ENCODE measurements around the gene ACAP1. TPM values are rescaled to one million over a fixed set of nuclear protein-coding genes. Genes with fewer than 3 reads are reported as not detected.

The ACAP1 gene, protein sequence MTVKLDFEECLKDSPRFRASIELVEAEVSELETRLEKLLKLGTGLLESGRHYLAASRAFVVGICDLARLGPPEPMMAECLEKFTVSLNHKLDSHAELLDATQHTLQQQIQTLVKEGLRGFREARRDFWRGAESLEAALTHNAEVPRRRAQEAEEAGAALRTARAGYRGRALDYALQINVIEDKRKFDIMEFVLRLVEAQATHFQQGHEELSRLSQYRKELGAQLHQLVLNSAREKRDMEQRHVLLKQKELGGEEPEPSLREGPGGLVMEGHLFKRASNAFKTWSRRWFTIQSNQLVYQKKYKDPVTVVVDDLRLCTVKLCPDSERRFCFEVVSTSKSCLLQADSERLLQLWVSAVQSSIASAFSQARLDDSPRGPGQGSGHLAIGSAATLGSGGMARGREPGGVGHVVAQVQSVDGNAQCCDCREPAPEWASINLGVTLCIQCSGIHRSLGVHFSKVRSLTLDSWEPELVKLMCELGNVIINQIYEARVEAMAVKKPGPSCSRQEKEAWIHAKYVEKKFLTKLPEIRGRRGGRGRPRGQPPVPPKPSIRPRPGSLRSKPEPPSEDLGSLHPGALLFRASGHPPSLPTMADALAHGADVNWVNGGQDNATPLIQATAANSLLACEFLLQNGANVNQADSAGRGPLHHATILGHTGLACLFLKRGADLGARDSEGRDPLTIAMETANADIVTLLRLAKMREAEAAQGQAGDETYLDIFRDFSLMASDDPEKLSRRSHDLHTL
- 2.1 and 3.9 TPM in 2 replicates for total RNA-seq
- polyA plus RNA-seq, result 0.06 and 0.40 TPM in 2 replicates
- polyA plus RNA-seq (2012), result 3.7 and 4.6 TPM in 2 replicates
- 4.8 TPM in 1 of 2 replicates, not detected in the other for polyA minus RNA-seq (ENCODE audit: low replicate concordance)

DNA sequence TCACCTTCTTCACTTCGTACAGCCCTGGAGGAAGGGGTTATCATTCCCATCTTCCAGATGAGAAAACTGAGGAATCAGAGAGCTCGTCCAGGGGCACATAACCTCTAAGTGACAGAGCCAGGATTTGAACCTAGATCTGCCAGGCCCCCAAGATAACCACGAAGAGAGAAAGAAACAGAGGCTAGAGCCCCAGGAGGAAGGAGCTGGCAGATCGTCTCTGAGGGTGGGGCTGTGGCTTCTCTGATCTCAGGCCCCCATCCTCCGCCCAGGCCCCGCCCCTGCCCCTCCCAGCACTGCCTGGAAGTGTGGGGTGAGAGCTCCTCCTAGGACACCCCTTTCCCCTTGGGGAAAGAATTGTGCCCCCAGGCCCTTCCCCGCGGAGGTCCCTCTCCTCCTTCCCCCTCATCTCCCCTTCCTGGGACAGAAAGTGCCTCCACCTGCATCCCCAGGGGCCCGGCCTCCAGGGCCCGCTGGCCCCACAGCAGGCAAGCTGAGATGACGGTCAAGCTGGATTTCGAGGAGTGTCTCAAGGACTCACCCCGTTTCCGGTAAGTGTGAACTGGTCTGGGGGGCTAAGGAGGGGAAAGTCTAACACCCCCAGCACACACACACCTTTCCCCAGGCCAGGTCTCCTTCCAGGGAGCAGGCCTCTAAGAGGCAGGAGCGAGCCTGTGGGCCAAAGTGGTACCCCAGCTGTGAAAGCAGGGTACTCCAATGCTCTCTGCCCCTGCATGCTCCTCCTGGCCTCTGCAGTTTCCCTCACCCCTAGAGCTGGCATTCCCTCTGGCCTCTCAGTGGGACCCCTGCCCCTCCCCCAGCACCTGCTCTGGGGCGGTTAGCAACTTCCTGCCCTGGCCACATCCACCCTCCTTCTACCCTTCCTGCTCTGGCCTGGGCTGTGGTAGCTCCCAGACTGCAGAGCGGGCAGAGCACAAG, at the start of gene ACAP1:
TSS of gene ACAP1 (plus strand) at position 290 of the 936 bp plus-strand sequence. CDS start at position 496, 206 bp downstream.
- DNase-seq (ENCODE audit: low read depth in 2 of 2), result no peak
- H3K27ac ChIP-seq (ENCODE audit: insufficient read depth, low read length), result no peak within 1 kb of the TSS
- H3K79me2 ChIP-seq (ENCODE audit: control insufficient read depth, insufficient read depth, low read length), result no peaks in the 10 kb centered on the region
- TF ChIP-seq, protein P1, sequence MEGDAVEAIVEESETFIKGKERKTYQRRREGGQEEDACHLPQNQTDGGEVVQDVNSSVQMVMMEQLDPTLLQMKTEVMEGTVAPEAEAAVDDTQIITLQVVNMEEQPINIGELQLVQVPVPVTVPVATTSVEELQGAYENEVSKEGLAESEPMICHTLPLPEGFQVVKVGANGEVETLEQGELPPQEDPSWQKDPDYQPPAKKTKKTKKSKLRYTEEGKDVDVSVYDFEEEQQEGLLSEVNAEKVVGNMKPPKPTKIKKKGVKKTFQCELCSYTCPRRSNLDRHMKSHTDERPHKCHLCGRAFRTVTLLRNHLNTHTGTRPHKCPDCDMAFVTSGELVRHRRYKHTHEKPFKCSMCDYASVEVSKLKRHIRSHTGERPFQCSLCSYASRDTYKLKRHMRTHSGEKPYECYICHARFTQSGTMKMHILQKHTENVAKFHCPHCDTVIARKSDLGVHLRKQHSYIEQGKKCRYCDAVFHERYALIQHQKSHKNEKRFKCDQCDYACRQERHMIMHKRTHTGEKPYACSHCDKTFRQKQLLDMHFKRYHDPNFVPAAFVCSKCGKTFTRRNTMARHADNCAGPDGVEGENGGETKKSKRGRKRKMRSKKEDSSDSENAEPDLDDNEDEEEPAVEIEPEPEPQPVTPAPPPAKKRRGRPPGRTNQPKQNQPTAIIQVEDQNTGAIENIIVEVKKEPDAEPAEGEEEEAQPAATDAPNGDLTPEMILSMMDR (conservative IDR thresholded peaks at IDR 0.05 in 1 of 2, IDR thresholded peaks at IDR 0.05 in 1 of 2; ENCODE audit: low read depth in 1 of 2, low read length in 2 of 2), result no peak
- TF ChIP-seq EZH2 (IDR thresholded peaks at IDR 0.05; ENCODE audit: low read length, missing control alignments), result no peak
- H3K4me1 ChIP-seq (ENCODE audit: control insufficient read depth, extremely low read depth, insufficient read depth, low read length), result no peaks in the 10 kb centered on the region
- no peak within 1 kb of the TSS for H3K4me3 ChIP-seq (replicated peaks in 1 of 4; ENCODE audit: control extremely low read depth in 1 of 4, insufficient read depth in 1 of 4, low read depth in 3 of 4, low read length in 4 of 4)
- H3K9me3 ChIP-seq (ENCODE audit: control insufficient read depth, insufficient read depth, low read depth, low read length), result no peaks in the 10 kb centered on the region
- no peak within 1 kb of the TSS for H3K9ac ChIP-seq (ENCODE audit: insufficient read depth, low read length)
- no peaks in the 10 kb centered on the region for H4K20me1 ChIP-seq (ENCODE audit: control insufficient read depth, extremely low read depth, insufficient read depth, low read length)
- no peak within 1 kb of the TSS for H2AFZ ChIP-seq (ENCODE audit: low read length)
- peaks cover 11% of the 10 kb centered on the region for H3K27me3 ChIP-seq (ENCODE audit: control insufficient read depth, insufficient read depth, low read length)
- H3K4me2 ChIP-seq (ENCODE audit: extremely low read depth, insufficient read depth, low read length), result no peak within 1 kb of the TSS
- no peaks in the 10 kb centered on the region for H3K36me3 ChIP-seq (ENCODE audit: control insufficient read depth, insufficient read depth, low read length)

DNA sequence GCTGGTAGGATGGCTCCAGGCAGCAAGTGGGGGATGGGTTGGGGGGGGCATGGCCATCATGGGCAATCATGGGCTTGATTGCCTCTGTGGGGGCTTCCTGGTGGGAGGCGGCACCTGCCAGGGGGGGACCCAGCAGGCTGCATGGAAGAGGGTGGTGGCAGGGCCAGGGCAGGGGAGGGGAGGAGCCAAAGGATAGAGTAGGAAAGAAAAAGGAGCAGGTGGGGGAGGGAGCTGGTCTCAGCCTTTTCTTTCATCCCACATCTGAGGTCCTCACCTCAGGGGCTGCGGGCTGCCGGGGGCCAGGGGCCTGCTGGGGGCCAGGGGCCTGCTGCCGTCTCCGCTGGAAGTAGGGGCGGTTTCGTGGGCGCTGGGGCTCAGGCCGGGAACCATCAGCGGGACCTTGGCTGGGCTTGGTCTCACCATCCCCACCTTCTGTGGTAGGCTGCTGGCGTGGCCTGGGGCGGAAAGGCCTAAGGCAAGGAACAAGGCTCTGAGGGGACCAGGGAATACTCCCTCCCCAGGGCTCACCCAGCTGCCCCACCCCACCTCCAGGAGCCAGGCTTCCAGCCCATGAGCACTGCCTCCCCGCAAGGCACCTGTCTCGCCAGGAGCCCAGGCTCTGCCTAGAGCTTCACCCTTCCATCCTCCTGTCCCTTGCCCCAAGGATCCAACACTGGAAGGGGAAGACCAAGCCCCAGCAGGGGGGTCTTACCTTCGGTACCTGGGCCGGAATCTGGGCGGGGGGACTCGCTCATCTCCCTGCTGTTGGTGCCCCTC, 46.9 kb upstream of the ACAP1 start:
- Histone ChIP-seq H3K9ac (ENCODE audit: insufficient read depth, low read length) (no peak overlapping the region), H3K79me2 (ENCODE audit: control insufficient read depth, insufficient read depth, low read length) (no peaks in the 10 kb centered on the region), H3K9me3 (ENCODE audit: control insufficient read depth, insufficient read depth, low read depth, low read length) (no peaks in the 10 kb centered on the region), H3K36me3 (ENCODE audit: control insufficient read depth, insufficient read depth, low read length) (no peaks in the 10 kb centered on the region), H4K20me1 (ENCODE audit: control insufficient read depth, extremely low read depth, insufficient read depth, low read length) (no peaks in the 10 kb centered on the region), H3K4me3 (replicated peaks in 1 of 4; ENCODE audit: control extremely low read depth in 1 of 4, insufficient read depth in 1 of 4, low read depth in 3 of 4, low read length in 4 of 4) (no peak overlapping the region), H3K4me2 (ENCODE audit: extremely low read depth, insufficient read depth, low read length) (no peak overlapping the region), H3K4me1 (ENCODE audit: control insufficient read depth, extremely low read depth, insufficient read depth, low read length) (no peaks in the 10 kb centered on the region), H3K27ac (ENCODE audit: insufficient read depth, low read length) (no peak overlapping the region), H3K27me3 (ENCODE audit: control insufficient read depth, insufficient read depth, low read length) (peaks cover 50% of the 10 kb centered on the region), H2AFZ (ENCODE audit: low read length) (no peak overlapping the region)
- TF ChIP-seq EZH2 (IDR thresholded peaks at IDR 0.05; ENCODE audit: low read length, missing control alignments), result no peak
- TF ChIP-seq, protein P1 (conservative IDR thresholded peaks at IDR 0.05 in 1 of 2, IDR thresholded peaks at IDR 0.05 in 1 of 2; ENCODE audit: low read depth in 1 of 2, low read length in 2 of 2), result no peak
- DNase-seq (ENCODE audit: low read depth in 2 of 2), result no peak
